ENCODE data around the gene SCMH1. TPM values are rescaled to one million over a fixed set of nuclear protein-coding genes. Genes with fewer than 3 reads are reported as not detected.

SCMH1 gene
- total RNA-seq, 2 experiments from 2014 or later, result 24.2 to 24.7 TPM

- Mint-ChIP-seq H3K4me3 (no peak overlapping the region), H3K9me3 (no peaks in the 10 kb centered on the region), H3K27ac (no peak overlapping the region), H3K36me3 (ENCODE audit: low read depth) (peaks cover 5% of the 10 kb centered on the region), H3K4me1 (no peaks in the 10 kb centered on the region), H3K27me3 (no peaks in the 10 kb centered on the region)
- no peak for DNase-seq
- ChIA-PET POLR2A (no interaction called here), CTCF (interaction anchor here (0.7 to 1.1 kb wide), 2 partner anchors 13 to 21 kb away, joined by 3 to 4 read pairs; no protein-coding TSS in a partner anchor)
Observed at GRCh38 chr1:41086921-41087320, 155.2 kb downstream of the SCMH1 start.

GRCh38 chr1:41078616-41079015 lies 163.5 kb downstream of the SCMH1 start:
- Mint-ChIP-seq H3K27ac (no peak overlapping the region), H3K4me1 (no peaks in the 10 kb centered on the region), H3K9me3 (peaks cover 4% of the 10 kb centered on the region), H3K4me3 (no peak overlapping the region), H3K36me3 (ENCODE audit: low read depth) (peaks cover 9% of the 10 kb centered on the region), H3K27me3 (no peaks in the 10 kb centered on the region)
- no peak for DNase-seq
- ChIA-PET POLR2A (no interaction called here), CTCF (no interaction called here)

- peaks cover 4% of the 10 kb centered on the region for H3K9me3 Mint-ChIP-seq
- no peaks in the 10 kb centered on the region for H3K4me1 Mint-ChIP-seq
- DNase-seq, result no peak
- no peaks in the 10 kb centered on the region for H3K27me3 Mint-ChIP-seq
- ChIA-PET CTCF (no interaction called here), POLR2A (no interaction called here)
- H3K36me3 Mint-ChIP-seq (ENCODE audit: low read depth), result peaks cover 11% of the 10 kb centered on the region
- H3K4me3 Mint-ChIP-seq, result no peak overlapping the region
- H3K27ac Mint-ChIP-seq, result no peak overlapping the region
Observed at GRCh38 chr1:41078193-41078592, 163.9 kb downstream of the SCMH1 start.

- peaks cover 4% of the 10 kb centered on the region for H3K9me3 Mint-ChIP-seq
- H3K4me3 Mint-ChIP-seq, result no peak overlapping the region
- H3K4me1 Mint-ChIP-seq, result no peaks in the 10 kb centered on the region
- ChIA-PET POLR2A (no interaction called here), CTCF (interaction anchor here (1.1 kb wide), 1 partner anchor 13 kb away, joined by 3 read pairs; no protein-coding TSS in a partner anchor)
- DNase-seq, result no peak
- H3K27ac Mint-ChIP-seq, result no peak overlapping the region
- peaks cover 10% of the 10 kb centered on the region for H3K36me3 Mint-ChIP-seq (ENCODE audit: low read depth)
- no peaks in the 10 kb centered on the region for H3K27me3 Mint-ChIP-seq
Observed at GRCh38 chr1:41073971-41074370, 168.1 kb downstream of the SCMH1 start.

- Mint-ChIP-seq H3K27me3 (no peaks in the 10 kb centered on the region), H3K9me3 (no peaks in the 10 kb centered on the region), H3K36me3 (ENCODE audit: low read depth) (peaks cover 13% of the 10 kb centered on the region), H3K27ac (no peak overlapping the region), H3K4me1 (no peaks in the 10 kb centered on the region), H3K4me3 (no peak overlapping the region)
- CTCF ChIA-PET, result no interaction called here
- no peak for DNase-seq
- POLR2A ChIA-PET, result no interaction called here
Observed at GRCh38 chr1:41072051-41072450, 170.1 kb downstream of the SCMH1 start.

- H3K36me3 Mint-ChIP-seq (ENCODE audit: low read depth), result peaks cover 38% of the 10 kb centered on the region
- H3K4me3 Mint-ChIP-seq, result no peak overlapping the region
- POLR2A ChIA-PET, result no interaction called here
- CTCF ChIA-PET, result no interaction called here
- no peaks in the 10 kb centered on the region for H3K27me3 Mint-ChIP-seq
- H3K27ac Mint-ChIP-seq, result no peak overlapping the region
- no peaks in the 10 kb centered on the region for H3K9me3 Mint-ChIP-seq
- DNase-seq, result no peak
- H3K4me1 Mint-ChIP-seq, result no peaks in the 10 kb centered on the region
Observed at GRCh38 chr1:41056907-41057306, 185.2 kb downstream of the SCMH1 start.

GRCh38 chr1:41053316-41053715 lies 188.8 kb downstream of the SCMH1 start:
- Mint-ChIP-seq H3K4me3 (no peak overlapping the region), H3K36me3 (ENCODE audit: low read depth) (peaks cover 18% of the 10 kb centered on the region), H3K4me1 (no peaks in the 10 kb centered on the region), H3K9me3 (no peaks in the 10 kb centered on the region), H3K27ac (no peak overlapping the region), H3K27me3 (no peaks in the 10 kb centered on the region)
- no peak for DNase-seq
- ChIA-PET POLR2A (no interaction called here), CTCF (no interaction called here)

- Mint-ChIP-seq H3K27ac (no peak overlapping the region), H3K4me3 (no peak overlapping the region), H3K36me3 (ENCODE audit: low read depth) (peaks cover 15% of the 10 kb centered on the region), H3K27me3 (no peaks in the 10 kb centered on the region), H3K9me3 (no peaks in the 10 kb centered on the region), H3K4me1 (no peaks in the 10 kb centered on the region)
- no peak for DNase-seq
- CTCF ChIA-PET, result interaction anchor here (0.6 kb wide), 1 partner anchor 12 kb away, joined by 4 read pairs; no protein-coding TSS in a partner anchor
- POLR2A ChIA-PET, result no interaction called here
Observed at GRCh38 chr1:41051022-41051421, 191.1 kb downstream of the SCMH1 start.

GRCh38 chr1:41048540-41048939 lies 193.6 kb downstream of the SCMH1 start:
- CTCF ChIA-PET, result no interaction called here
- H3K4me3 Mint-ChIP-seq, result no peak overlapping the region
- peaks cover 9% of the 10 kb centered on the region for H3K4me1 Mint-ChIP-seq

GRCh38 chr1:41046347-41046775 lies 195.7 kb downstream of the SCMH1 start:
- no peak overlapping the region for H3K4me3 Mint-ChIP-seq
- no peak overlapping the region for H3K27ac Mint-ChIP-seq
- H3K27me3 Mint-ChIP-seq, result no peaks in the 10 kb centered on the region
- H3K4me1 Mint-ChIP-seq, result peaks cover 12% of the 10 kb centered on the region
- ChIA-PET CTCF (no interaction called here), POLR2A (no interaction called here)
- DNase-seq, result no peak
- peaks cover 8% of the 10 kb centered on the region for H3K36me3 Mint-ChIP-seq (ENCODE audit: low read depth)
- H3K9me3 Mint-ChIP-seq, result no peaks in the 10 kb centered on the region

More at GRCh38 chr1:41048540-41048939, 193.6 kb downstream of the SCMH1 start:
- DNase-seq, result no peak
- Mint-ChIP-seq H3K36me3 (ENCODE audit: low read depth) (peaks cover 11% of the 10 kb centered on the region), H3K27ac (no peak overlapping the region), H3K9me3 (no peaks in the 10 kb centered on the region), H3K27me3 (no peaks in the 10 kb centered on the region)
- POLR2A ChIA-PET, result no interaction called here

GRCh38 chr1:41045740-41046139 lies 196.4 kb downstream of the SCMH1 start:
- no peak for DNase-seq
- Mint-ChIP-seq H3K27ac (no peak overlapping the region), H3K36me3 (ENCODE audit: low read depth) (peaks cover 8% of the 10 kb centered on the region), H3K4me3 (no peak overlapping the region), H3K27me3 (no peaks in the 10 kb centered on the region), H3K4me1 (peaks cover 12% of the 10 kb centered on the region), H3K9me3 (no peaks in the 10 kb centered on the region)
- POLR2A ChIA-PET, result no interaction called here
- CTCF ChIA-PET, result no interaction called here

GRCh38 chr1:41044187-41044586 lies 197.9 kb downstream of the SCMH1 start:
- no peaks in the 10 kb centered on the region for H3K27me3 Mint-ChIP-seq
- H3K4me1 Mint-ChIP-seq, result peaks cover 12% of the 10 kb centered on the region
- DNase-seq, result no peak
- peak overlapping the region; percentile 0 for H3K27ac Mint-ChIP-seq
- H3K36me3 Mint-ChIP-seq (ENCODE audit: low read depth), result peaks cover 11% of the 10 kb centered on the region
- ChIA-PET CTCF (no interaction called here), POLR2A (no interaction called here)
- H3K4me3 Mint-ChIP-seq, result no peak overlapping the region
- no peaks in the 10 kb centered on the region for H3K9me3 Mint-ChIP-seq

GRCh38 chr1:41041614-41042270 lies 200.4 kb downstream of the SCMH1 start:
- H3K27me3 Mint-ChIP-seq, result no peaks in the 10 kb centered on the region
- H3K4me1 Mint-ChIP-seq, result peaks cover 12% of the 10 kb centered on the region
- H3K9me3 Mint-ChIP-seq, result no peaks in the 10 kb centered on the region
- DNase-seq, result no peak
- no peak overlapping the region for H3K4me3 Mint-ChIP-seq
- no peak overlapping the region for H3K27ac Mint-ChIP-seq
- ChIA-PET POLR2A (no interaction called here), CTCF (interaction anchor here (0.6 to 1.1 kb wide), 3 partner anchors 209 to 402 kb away, joined by 3 to 7 read pairs (median 3); no protein-coding TSS in a partner anchor)
- H3K36me3 Mint-ChIP-seq (ENCODE audit: low read depth), result peaks cover 7% of the 10 kb centered on the region

- peaks cover 3% of the 10 kb centered on the region for H3K4me1 Mint-ChIP-seq
- H3K36me3 Mint-ChIP-seq (ENCODE audit: low read depth), result peaks cover 11% of the 10 kb centered on the region
- ChIA-PET CTCF (interaction anchor here (1.9 to 2.2 kb wide), 2 partner anchors 33 to 35 kb away, joined by 4 read pairs; no protein-coding TSS in a partner anchor), POLR2A (no interaction called here)
- no peak for DNase-seq
- no peaks in the 10 kb centered on the region for H3K9me3 Mint-ChIP-seq
- no peak overlapping the region for H3K4me3 Mint-ChIP-seq
- H3K27ac Mint-ChIP-seq, result no peak overlapping the region
- H3K27me3 Mint-ChIP-seq, result no peaks in the 10 kb centered on the region
Observed at GRCh38 chr1:41038110-41038509, 204.0 kb downstream of the SCMH1 start.
